CD4-positive, alpha-beta T cell (primary cell): ENCODE results near the gene CNKSR3. TPM values are rescaled to one million over a fixed set of nuclear protein-coding genes. Genes with fewer than 3 reads are reported as not detected.

Source experiments
- ATAC-seq: fragments of 200-7000 bp; cut with Tn5 transposase; one replicate; pipeline ENCODE4 v1.10.0; 2022; ENCODE audit warnings: mild to moderate bottlenecking; ENCODE audit not compliant: poor library complexity
- CTCF ChIA-PET: fragments of 350-600 bp; sonication (Branson Sonifier 250); formaldehyde crosslinking; loops from one replicate; lab custom pipeline; 2021; ENCODE audit warnings: antibody characterized with exemption, inconsistent platforms; lab: Charles Lee
- POLR2A ChIA-PET: fragments of 350-600 bp; sonication (Branson Sonifier 250); formaldehyde crosslinking; loops from one replicate; lab custom pipeline; 2021; ENCODE audit warnings: antibody characterized with exemption, inconsistent platforms; lab: Charles Lee
- DNase-seq, 14 experiments: peaks; one replicate each; pipeline ENCODE4 v3.0.0-alpha.2; 2013 to 2020; ENCODE audit warnings: mixed read lengths in 2 of 14
- H3K27ac ChIP-seq, 2 donors: one replicate each; pipeline versions ENCODE4 v1.5.1 to v1.7.0; 2013; ENCODE audit warnings: low read length in 2 of 2, low read depth in 1 of 2, mild to moderate bottlenecking in 1 of 2
- H3K27me3 ChIP-seq, 2 experiments: 1 replicate in 1 of 2; 2 replicates in 1 of 2; pipeline versions ENCODE4 v1.6.1 to v1.7.0; 2013; ENCODE audit warnings: low read length in 2 of 2, control low read depth in 1 of 2, mild to moderate bottlenecking in 1 of 2, moderate library complexity in 1 of 2; ENCODE audit not compliant: insufficient read depth in 2 of 2, control insufficient read depth in 1 of 2
- H3K36me3 ChIP-seq: one replicate; pipeline ENCODE4 v1.6.1; 2013; ENCODE audit warnings: low read length, control low read depth; ENCODE audit not compliant: insufficient read depth
- H3K4me1 ChIP-seq: one replicate; pipeline ENCODE4 v1.6.1; 2013; ENCODE audit warnings: low read length, control low read depth; ENCODE audit not compliant: insufficient read depth
- H3K4me3 ChIP-seq: one replicate; pipeline ENCODE4 v1.5.1; 2013; ENCODE audit warnings: mild to moderate bottlenecking, low read length, moderate library complexity
- H3K9me3 ChIP-seq, 2 experiments: 1 replicate in 1 of 2; 2 replicates in 1 of 2; pipeline versions ENCODE4 v1.6.1 to v1.7.0; 2013; ENCODE audit warnings: low read length in 2 of 2, mild to moderate bottlenecking in 2 of 2, control low read depth in 1 of 2, moderate library complexity in 1 of 2; ENCODE audit not compliant: control insufficient read depth in 1 of 2, insufficient read depth in 1 of 2
- H3K27ac Mint-ChIP-seq: one replicate; pipeline ENCODE4 v1.8.0; 2020; ENCODE audit warnings: mixed read lengths
- H3K27me3 Mint-ChIP-seq: one replicate; pipeline ENCODE4 v1.8.0; 2021; ENCODE audit warnings: mixed read lengths
- H3K36me3 Mint-ChIP-seq: one replicate; pipeline ENCODE4 v1.8.0; 2021; ENCODE audit warnings: low read depth, mixed read lengths
- H3K4me1 Mint-ChIP-seq: one replicate; pipeline ENCODE4 v1.8.0; 2021; ENCODE audit warnings: low read depth, mixed read lengths
- H3K4me3 Mint-ChIP-seq: one replicate; pipeline ENCODE4 v1.8.0; 2020; ENCODE audit warnings: mild to moderate bottlenecking, mixed read lengths
- H3K9me3 Mint-ChIP-seq: one replicate; pipeline ENCODE4 v1.8.0; 2020; ENCODE audit warnings: mixed read lengths
- intact Hi-C, 2 experiments: fragments of 100-400 bp; cut with DNase I in 1 of 2; cut with micrococcal nuclease in 1 of 2; formaldehyde crosslinking; loops; one replicate each; pipeline versions ENCODE4 v1.15.1 to v1.9.0; 2023 to 2025; cut with DNase I, micrococcal nuclease
- total RNA-seq, 174 experiments: library from RNA in 2 of 174; stranded (reverse) in 2 of 174; gene quantifications; one replicate each; pipeline ENCODE4 v1.2.3 and lab custom pipeline; 2021 to 2026
- TF ChIP-seq, protein P1 (sequence below): fragments of 200-600 bp; IDR thresholded peaks from one replicate; pipeline ENCODE4 v1.8.0; 2022; ENCODE audit warnings: antibody characterized with exemption, mild to moderate bottlenecking

CNKSR3 gene
- total RNA-seq, 2 experiments from 2014 or later = 0.14 TPM; not detected in 1

DNA sequence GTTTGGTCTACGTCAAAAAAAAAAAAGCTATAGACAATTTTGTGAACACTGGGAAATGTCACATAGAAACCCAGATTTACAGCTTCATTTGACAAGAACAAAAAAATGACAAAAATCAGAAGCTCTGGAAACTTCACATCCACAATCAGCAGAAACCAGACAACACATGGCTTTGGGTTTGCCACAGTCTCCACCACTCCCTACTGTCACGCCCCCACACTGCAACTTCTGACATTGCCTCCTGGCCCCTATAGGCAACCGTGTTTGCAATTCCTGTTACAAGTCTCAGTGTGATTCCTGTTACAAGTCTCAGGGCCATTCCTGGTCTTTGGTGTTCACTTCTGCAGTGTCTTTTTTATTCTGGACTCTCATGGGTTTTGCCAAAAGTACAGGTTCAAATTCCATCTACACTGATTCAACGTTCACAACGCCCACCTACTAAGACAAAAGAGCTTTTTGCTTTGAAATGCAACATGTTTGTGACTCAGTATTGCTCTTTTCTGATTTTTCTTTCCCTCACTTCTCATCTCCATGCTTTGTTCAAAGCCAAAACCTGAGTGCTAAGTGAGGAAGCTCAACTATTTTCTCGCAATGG lies 12.0 kb downstream of the CNKSR3 start:
- H3K9me3 ChIP-seq = no peaks in the 10 kb centered on the region
- no peaks in the 10 kb centered on the region for H3K9me3 Mint-ChIP-seq
- H3K4me3 ChIP-seq = no peak overlapping the region
- H3K36me3 Mint-ChIP-seq = no peaks in the 10 kb centered on the region
- no peak overlapping the region for H3K27ac Mint-ChIP-seq
- ATAC-seq (no peak), DNase-seq (no peak)
- ChIA-PET CTCF (no interaction called here), POLR2A (no interaction called here)
- H3K36me3 ChIP-seq = no peaks in the 10 kb centered on the region
- no peak overlapping the region for H3K4me3 Mint-ChIP-seq
- intact Hi-C loops = no loop called here
- H3K4me1 ChIP-seq = no peaks in the 10 kb centered on the region
- TF ChIP-seq, protein P1, sequence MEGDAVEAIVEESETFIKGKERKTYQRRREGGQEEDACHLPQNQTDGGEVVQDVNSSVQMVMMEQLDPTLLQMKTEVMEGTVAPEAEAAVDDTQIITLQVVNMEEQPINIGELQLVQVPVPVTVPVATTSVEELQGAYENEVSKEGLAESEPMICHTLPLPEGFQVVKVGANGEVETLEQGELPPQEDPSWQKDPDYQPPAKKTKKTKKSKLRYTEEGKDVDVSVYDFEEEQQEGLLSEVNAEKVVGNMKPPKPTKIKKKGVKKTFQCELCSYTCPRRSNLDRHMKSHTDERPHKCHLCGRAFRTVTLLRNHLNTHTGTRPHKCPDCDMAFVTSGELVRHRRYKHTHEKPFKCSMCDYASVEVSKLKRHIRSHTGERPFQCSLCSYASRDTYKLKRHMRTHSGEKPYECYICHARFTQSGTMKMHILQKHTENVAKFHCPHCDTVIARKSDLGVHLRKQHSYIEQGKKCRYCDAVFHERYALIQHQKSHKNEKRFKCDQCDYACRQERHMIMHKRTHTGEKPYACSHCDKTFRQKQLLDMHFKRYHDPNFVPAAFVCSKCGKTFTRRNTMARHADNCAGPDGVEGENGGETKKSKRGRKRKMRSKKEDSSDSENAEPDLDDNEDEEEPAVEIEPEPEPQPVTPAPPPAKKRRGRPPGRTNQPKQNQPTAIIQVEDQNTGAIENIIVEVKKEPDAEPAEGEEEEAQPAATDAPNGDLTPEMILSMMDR = no peak
- H3K27ac ChIP-seq = no peak overlapping the region
- peaks cover 0 to 6% of the 10 kb centered on the region in 2 experiments for H3K27me3 ChIP-seq
- no peaks in the 10 kb centered on the region for H3K27me3 Mint-ChIP-seq
- no peaks in the 10 kb centered on the region for H3K4me1 Mint-ChIP-seq

DNA sequence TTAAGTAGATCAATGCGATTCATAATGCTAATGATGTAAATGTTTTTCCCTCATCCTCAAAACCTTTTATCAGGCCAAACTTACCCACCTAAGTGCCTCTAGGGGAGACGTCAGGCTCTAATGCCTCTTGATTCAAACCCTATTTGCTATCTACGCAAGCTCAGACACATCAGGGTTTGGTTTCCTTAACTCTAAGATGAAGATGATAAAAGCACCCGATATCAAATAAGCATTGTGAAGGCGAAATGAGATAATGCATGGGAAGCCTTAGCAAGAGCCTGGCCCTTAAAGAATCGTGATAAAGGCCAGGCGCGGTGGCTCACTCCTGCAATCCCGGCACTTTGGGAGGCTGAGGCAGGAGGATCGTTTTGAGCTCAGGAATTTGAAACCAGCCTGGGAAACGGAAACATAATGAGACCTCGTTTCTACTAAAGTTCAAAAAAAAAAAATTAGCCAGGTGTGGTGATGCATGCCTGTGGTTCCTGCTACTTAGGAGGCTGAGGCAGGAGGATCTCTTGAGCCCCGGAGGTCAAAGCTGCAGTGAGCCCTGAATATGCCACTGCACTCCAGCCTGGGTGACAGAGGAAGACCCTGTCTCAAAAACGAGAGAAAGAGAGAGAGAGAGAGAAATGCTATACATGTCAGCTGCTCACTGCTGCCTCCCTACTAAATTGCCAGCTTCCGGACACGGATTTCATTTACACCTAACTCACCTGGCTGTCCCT lies 13.5 kb downstream of the CNKSR3 start:
- intact Hi-C loops = no loop called here
- CTCF ChIA-PET = no interaction called here

DNA sequence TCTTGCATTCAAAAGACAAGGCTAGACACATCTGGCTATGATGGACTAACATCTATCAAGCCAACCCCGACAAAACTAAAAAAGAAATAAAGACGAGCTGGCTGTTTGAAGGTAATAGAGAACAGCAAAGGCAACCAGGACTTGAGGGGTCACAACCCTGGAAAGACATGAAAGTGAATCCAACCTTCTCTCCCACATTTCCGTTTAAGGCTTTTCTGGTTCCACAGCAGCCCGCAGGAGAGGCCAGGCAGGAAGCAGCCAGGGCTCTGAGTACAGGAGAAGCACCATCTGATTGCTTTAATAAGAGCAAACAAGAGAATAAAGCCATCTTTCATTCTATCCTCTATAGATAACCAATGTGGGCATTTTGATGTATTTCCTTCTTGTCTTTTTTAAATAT lies 14.3 kb downstream of the CNKSR3 start:
- no peaks in the 10 kb centered on the region for H3K9me3 ChIP-seq
- intact Hi-C loops = no loop called here
- no peaks in the 10 kb centered on the region for H3K9me3 Mint-ChIP-seq
- no peaks in the 10 kb centered on the region for H3K27me3 Mint-ChIP-seq
- TF ChIP-seq, protein P1 = no peak
- ChIA-PET POLR2A (no interaction called here), CTCF (no interaction called here)
- H3K36me3 ChIP-seq = no peaks in the 10 kb centered on the region
- no peak overlapping the region for H3K27ac Mint-ChIP-seq
- H3K36me3 Mint-ChIP-seq = no peaks in the 10 kb centered on the region
- ATAC-seq (no peak), DNase-seq (no peak)
- no peak overlapping the region for H3K4me3 Mint-ChIP-seq
- no peak overlapping the region for H3K4me3 ChIP-seq
- no peaks in the 10 kb centered on the region for H3K4me1 Mint-ChIP-seq
- no peaks in the 10 kb centered on the region for H3K27me3 ChIP-seq
- no peaks in the 10 kb centered on the region for H3K4me1 ChIP-seq
- no peak overlapping the region for H3K27ac ChIP-seq

More for the DNA sequence above, 13.5 kb downstream of the CNKSR3 start:
- Histone ChIP-seq H3K9me3 (no peaks in the 10 kb centered on the region), H3K27me3 (no peaks in the 10 kb centered on the region), H3K27ac (no peak overlapping the region), H3K4me3 (no peak overlapping the region), H3K36me3 (no peaks in the 10 kb centered on the region), H3K4me1 (no peaks in the 10 kb centered on the region)
- TF ChIP-seq, protein P1 = no peak
- Mint-ChIP-seq H3K27me3 (no peaks in the 10 kb centered on the region), H3K36me3 (no peaks in the 10 kb centered on the region), H3K9me3 (no peaks in the 10 kb centered on the region), H3K27ac (no peak overlapping the region), H3K4me1 (no peaks in the 10 kb centered on the region), H3K4me3 (no peak overlapping the region)
- DNase-seq = no peak
- no peak for ATAC-seq
- POLR2A ChIA-PET = no interaction called here
